NT2/D1 (cell line): ENCODE results near the gene NTRK3.

Experiments used
- SUZ12 ChIP-seq: IDR thresholded peaks from 2 replicates; pipeline ENCODE4 v1.6.1; 2011; ENCODE audit not compliant: insufficient read length, insufficient read depth; ENCODE audit errors: extremely low read depth
- ZNF274 ChIP-seq: IDR thresholded peaks from 2 replicates; pipeline ENCODE4 v1.6.1; 2011; ENCODE audit warnings: mild to moderate bottlenecking, low read depth, low read length

DNA sequence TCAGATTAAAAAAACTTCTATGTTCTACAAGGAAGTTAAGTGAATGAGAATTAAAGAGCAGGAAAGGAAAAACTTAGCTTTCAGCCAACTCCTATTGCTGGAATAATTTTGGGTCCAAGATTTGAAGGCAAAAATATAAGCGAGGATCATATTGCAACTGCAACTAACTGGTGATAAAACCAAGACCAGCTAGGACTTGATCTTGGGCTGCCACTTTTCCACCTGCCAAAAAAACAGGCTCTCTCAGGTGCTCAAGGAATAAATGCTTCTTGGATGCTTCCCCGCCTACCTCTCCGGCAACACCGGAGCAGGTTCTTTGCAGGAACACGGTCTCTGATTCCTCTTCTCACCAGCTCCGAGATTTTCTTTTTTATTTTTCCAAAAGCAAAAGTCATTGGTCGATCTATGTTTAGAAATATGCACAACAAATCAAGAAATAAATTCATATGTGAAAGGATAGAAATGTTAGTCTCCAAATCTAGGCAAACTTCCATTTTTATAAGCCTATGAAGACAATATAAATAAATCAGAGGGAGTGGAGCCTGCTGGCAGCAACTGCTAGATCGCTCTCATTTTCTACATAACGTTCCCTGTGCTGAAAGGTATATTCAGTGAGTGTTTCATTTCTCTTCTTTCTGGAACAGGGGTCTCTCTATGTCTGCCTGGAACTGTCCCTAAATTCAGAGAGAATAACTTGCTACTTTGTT, 241.9 kb downstream of the NTRK3 start:
- TF ChIP-seq ZNF274 (no peak), SUZ12 (no peak)
